AG04450 (cell line): ENCODE measurements around the gene TTC7B. TPM values are rescaled to one million over a fixed set of nuclear protein-coding genes. Genes with fewer than 3 reads are reported as not detected.

Experiments used
- CTCF ChIA-PET: fragments of 300-600, 350-600 bp; formaldehyde crosslinking; extraction: SDS; loops from one replicate; lab custom pipeline; 2022; ENCODE audit warnings: antibody characterized with exemption, inconsistent platforms; lab: Charles Lee
- POLR2A ChIA-PET: fragments of 350-600 bp; formaldehyde crosslinking; extraction: SDS; loops from one replicate; lab custom pipeline; 2021; ENCODE audit warnings: antibody characterized with exemption, inconsistent platforms; lab: Yijun Ruan, JAX
- DNase-seq: peaks from one replicate; pipeline ENCODE4 v3.0.0-alpha.2; 2011; ENCODE audit warnings: low read depth, low spot score
- H3K27ac ChIP-seq: one replicate; pipeline ENCODE4 v1.5.1; 2012; ENCODE audit warnings: low read depth, low read length, control low read depth
- H3K27me3 ChIP-seq: one replicate; pipeline ENCODE4 v1.6.0; 2012; ENCODE audit warnings: low read length; ENCODE audit not compliant: control insufficient read depth, insufficient read depth
- H3K4me3 ChIP-seq: 2 replicates; pipeline ENCODE4 v1.5.1; 2011; ENCODE audit warnings: mild to moderate bottlenecking, low read depth, low read length, control low read depth
- H3K9me3 ChIP-seq: 2 replicates; pipeline ENCODE4 v1.5.1; 2012; ENCODE audit warnings: low read length; ENCODE audit not compliant: control insufficient read depth, insufficient read depth
- polyA plus RNA-seq: library from polyadenylated mRNA; depleted of rRNA; stranded (reverse); fragments of >200 nt; gene quantifications from 2 replicates; pipeline ENCODE4 v1.2.3, GENCODE V29; 2011
- TF ChIP-seq, protein P1 (sequence below): IDR thresholded peaks from 2 replicates; pipeline ENCODE4 v1.5.1; 2011; ENCODE audit warnings: low read depth, low read length, control low read depth, inconsistent platforms

TTC7B gene
- polyA plus RNA-seq, 1 experiment: 36.0 TPM

- ChIA-PET CTCF (no interaction called here), POLR2A (no interaction called here)
- Histone ChIP-seq H3K9me3 (peaks cover 4% of the 10 kb centered on the region; the same call in 1 of the 2 replicates), H3K27me3 (peaks cover 12% of the 10 kb centered on the region), H3K27ac (no peak overlapping the region), H3K4me3 (no peak overlapping the region)
- DNase-seq: no peak
- TF ChIP-seq, protein P1, sequence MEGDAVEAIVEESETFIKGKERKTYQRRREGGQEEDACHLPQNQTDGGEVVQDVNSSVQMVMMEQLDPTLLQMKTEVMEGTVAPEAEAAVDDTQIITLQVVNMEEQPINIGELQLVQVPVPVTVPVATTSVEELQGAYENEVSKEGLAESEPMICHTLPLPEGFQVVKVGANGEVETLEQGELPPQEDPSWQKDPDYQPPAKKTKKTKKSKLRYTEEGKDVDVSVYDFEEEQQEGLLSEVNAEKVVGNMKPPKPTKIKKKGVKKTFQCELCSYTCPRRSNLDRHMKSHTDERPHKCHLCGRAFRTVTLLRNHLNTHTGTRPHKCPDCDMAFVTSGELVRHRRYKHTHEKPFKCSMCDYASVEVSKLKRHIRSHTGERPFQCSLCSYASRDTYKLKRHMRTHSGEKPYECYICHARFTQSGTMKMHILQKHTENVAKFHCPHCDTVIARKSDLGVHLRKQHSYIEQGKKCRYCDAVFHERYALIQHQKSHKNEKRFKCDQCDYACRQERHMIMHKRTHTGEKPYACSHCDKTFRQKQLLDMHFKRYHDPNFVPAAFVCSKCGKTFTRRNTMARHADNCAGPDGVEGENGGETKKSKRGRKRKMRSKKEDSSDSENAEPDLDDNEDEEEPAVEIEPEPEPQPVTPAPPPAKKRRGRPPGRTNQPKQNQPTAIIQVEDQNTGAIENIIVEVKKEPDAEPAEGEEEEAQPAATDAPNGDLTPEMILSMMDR: no peak
Measured at GRCh38 chr14:90503582-90503981, 312.6 kb downstream of the TTC7B start.

DNA sequence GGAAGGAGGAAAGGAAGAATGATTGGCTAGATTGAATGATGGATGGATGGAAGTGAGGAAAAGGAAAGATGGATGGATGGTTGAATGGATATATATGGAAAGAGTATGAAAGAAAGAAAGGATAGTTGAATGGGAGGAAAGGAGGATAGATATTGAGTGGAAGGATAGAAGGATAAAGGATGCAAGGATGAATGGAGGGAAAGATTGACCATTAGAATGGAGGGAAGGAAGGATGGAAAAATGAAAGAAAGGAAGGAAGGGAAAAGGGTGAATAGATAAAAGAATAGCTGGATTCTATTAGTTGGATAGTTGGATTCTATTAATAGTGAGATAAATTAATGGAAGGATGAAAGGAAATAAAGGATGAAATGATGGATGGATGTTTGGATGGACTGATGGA, 313.5 kb downstream of the TTC7B start:
- DNase-seq: no peak
- Histone ChIP-seq H3K27ac (no peak overlapping the region), H3K9me3 (peaks cover 4% of the 10 kb centered on the region; the same call in 1 of the 2 replicates), H3K4me3 (no peak overlapping the region), H3K27me3 (peaks cover 12% of the 10 kb centered on the region)
- ChIA-PET POLR2A (no interaction called here), CTCF (no interaction called here)
- TF ChIP-seq, protein P1: no peak

DNA sequence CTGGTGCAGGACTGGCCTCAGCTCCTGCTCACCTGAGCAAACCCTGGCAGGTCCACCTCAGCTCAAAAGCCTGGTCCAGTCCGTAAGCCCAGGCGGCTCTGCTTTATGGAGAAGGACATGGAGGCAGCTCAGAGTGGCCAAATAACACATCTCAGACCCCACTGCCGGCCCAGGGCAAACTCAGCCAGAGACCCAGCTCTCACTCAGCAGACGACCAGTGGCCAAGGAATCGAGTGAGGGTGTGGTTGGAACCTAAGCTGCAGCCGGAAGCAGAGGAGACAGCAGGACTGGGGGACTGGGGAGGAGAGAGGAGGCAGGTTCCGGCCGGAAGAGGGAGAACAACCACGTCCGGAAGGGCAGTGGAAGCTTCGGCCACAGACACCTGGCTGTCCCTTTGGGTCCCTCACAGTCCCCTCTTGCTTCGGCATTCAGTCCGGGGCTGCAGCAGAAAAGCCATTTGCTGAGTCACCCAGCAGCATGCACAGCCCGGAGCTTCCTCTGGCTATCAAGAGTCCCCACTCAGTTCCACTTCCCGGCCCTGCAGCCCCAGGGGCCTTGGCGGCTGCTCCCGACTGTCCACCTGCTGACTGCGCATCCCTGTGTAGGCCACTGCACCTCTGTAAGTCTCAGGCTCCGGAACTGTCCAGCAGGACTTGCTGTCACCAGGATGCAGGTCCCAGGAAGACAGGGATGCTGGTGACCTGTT, 315.4 kb downstream of the TTC7B start:
- Histone ChIP-seq H3K9me3 (peaks cover 4% of the 10 kb centered on the region; the same call in 1 of the 2 replicates), H3K4me3 (no peak overlapping the region), H3K27ac (no peak overlapping the region), H3K27me3 (peaks cover 12% of the 10 kb centered on the region)
- ChIA-PET CTCF (no interaction called here), POLR2A (no interaction called here)
- no peak for DNase-seq
- TF ChIP-seq, protein P1: no peak

- Histone ChIP-seq H3K4me3 (no peak overlapping the region), H3K27ac (no peak overlapping the region), H3K27me3 (peaks cover 12% of the 10 kb centered on the region), H3K9me3 (peaks cover 4% of the 10 kb centered on the region; the same call in 1 of the 2 replicates)
- CTCF ChIA-PET: no interaction called here
- TF ChIP-seq, protein P1: no peak
- POLR2A ChIA-PET: no interaction called here
- no peak for DNase-seq
Measured at GRCh38 chr14:90499908-90500664, 316.1 kb downstream of the TTC7B start.

GRCh38 chr14:90499121-90499520, 317.1 kb downstream of the TTC7B start:
- Histone ChIP-seq H3K4me3 (no peak overlapping the region), H3K27ac (no peak overlapping the region), H3K27me3 (peaks cover 12% of the 10 kb centered on the region), H3K9me3 (peaks cover 4% of the 10 kb centered on the region; the same call in 1 of the 2 replicates)
- TF ChIP-seq, protein P1: no peak
- CTCF ChIA-PET: no interaction called here
- no peak for DNase-seq
- POLR2A ChIA-PET: no interaction called here
